PC-9 (cell line): ENCODE data around the gene GTF3C2. TPM values are rescaled to one million over a fixed set of nuclear protein-coding genes. Genes with fewer than 3 reads are reported as not detected.

ENCODE experiments used
- BruUV-seq: library from RNA; stranded (reverse); fragments of 400-500 nt; replicated peaks from 2 replicates; lab custom pipeline; 2021; lab: Mats Ljungman, UMichigan
- CTCF ChIA-PET: fragments of 300-600 bp; sonication (Branson Sonifier 250); formaldehyde crosslinking; loops from one replicate; lab custom pipeline; 2022; ENCODE audit warnings: antibody characterized with exemption; lab: Charles Lee
- POLR2A ChIA-PET: fragments of 300-600 bp; sonication (Branson Sonifier 250); formaldehyde crosslinking; loops from one replicate; lab custom pipeline; 2022; ENCODE audit warnings: antibody characterized with exemption; ENCODE audit not compliant: unreplicated experiment; lab: Charles Lee
- DNase-seq, 2 experiments: peaks; one replicate each; pipeline versions ENCODE4 v3.0.0 to v3.0.0-alpha.2; 2015 to 2022; ENCODE audit warnings: mixed read lengths in 1 of 2
- H2AFZ ChIP-seq: fragments of 200-600 bp; sonication (generic); 2 replicates; pipeline ENCODE4 v1.8.1; 2017; ENCODE audit warnings: antibody characterized with exemption
- H3F3A ChIP-seq: fragments of 200-600 bp; sonication (generic); 2 replicates; pipeline ENCODE4 v1.8.1; 2017; ENCODE audit warnings: antibody characterized with exemption, mild to moderate bottlenecking, low read depth; ENCODE audit not compliant: insufficient read depth
- H3K27ac ChIP-seq: fragments of 200-600 bp; sonication (generic); 2 replicates; pipeline ENCODE4 v1.6.1; 2016; ENCODE audit warnings: mixed run types
- H3K27me3 ChIP-seq: fragments of 200-600 bp; sonication (generic); 2 replicates; pipeline ENCODE4 v1.6.1; 2016; ENCODE audit warnings: low read depth, mixed run types; ENCODE audit not compliant: insufficient read depth
- H3K36me3 ChIP-seq: fragments of 200-600 bp; sonication (generic); 2 replicates; pipeline ENCODE4 v1.6.1; 2016; ENCODE audit warnings: low read depth, mixed run types
- H3K4me1 ChIP-seq: fragments of 200-600 bp; sonication (generic); replicated peaks from 2 replicates; pipeline ENCODE4 v1.6.1; 2016; ENCODE audit warnings: mixed run types; ENCODE audit not compliant: insufficient read depth
- H3K4me2 ChIP-seq: fragments of 200-600 bp; sonication (generic); 2 replicates; pipeline ENCODE4 v1.6.1; 2017; ENCODE audit warnings: mixed run types
- H3K4me3 ChIP-seq: fragments of 200-600 bp; sonication (generic); 2 replicates; pipeline ENCODE4 v1.6.1; 2016; ENCODE audit warnings: mixed run types
- H3K79me2 ChIP-seq: fragments of 200-600 bp; sonication (generic); 2 replicates; pipeline ENCODE4 v1.6.1; 2017; ENCODE audit warnings: low read depth, mixed run types
- H3K9me2 ChIP-seq: fragments of 200-600 bp; sonication (generic); 2 replicates; pipeline ENCODE4 v1.8.1; 2017; ENCODE audit warnings: mild to moderate bottlenecking; ENCODE audit not compliant: insufficient read depth
- H3K9me3 ChIP-seq: fragments of 200-600 bp; sonication (generic); 2 replicates; pipeline ENCODE4 v1.8.1; 2016; ENCODE audit warnings: low read depth; ENCODE audit not compliant: insufficient read depth
- H4K20me1 ChIP-seq: fragments of 200-600 bp; sonication (generic); 2 replicates; pipeline ENCODE4 v1.8.1; 2017; ENCODE audit not compliant: insufficient read depth
- EZH2 ChIP-seq: fragments of 200-600 bp; sonication (generic); IDR thresholded peaks from 2 replicates; pipeline ENCODE4 v1.8.0; 2017; ENCODE audit warnings: antibody characterized with exemption, low read depth
- intact Hi-C: fragments of 100-400 bp; cut with micrococcal nuclease; formaldehyde crosslinking; loops from one replicate; pipeline ENCODE4 v1.10.0; 2022; ENCODE audit not compliant: unreplicated experiment
- total RNA-seq: library from RNA; stranded (reverse); gene quantifications from 2 replicates; pipeline ENCODE4 v1.2.3, GENCODE V29; 2021
- TF ChIP-seq, protein P1 (sequence below): fragments of 200-600 bp; sonication (generic); conservative IDR thresholded peaks from 2 replicates; pipeline ENCODE4 v1.6.1; 2017; ENCODE audit warnings: mixed run types, antibody characterized with exemption, mild to moderate bottlenecking, moderate library complexity

The GTF3C2 gene
- total RNA-seq, 1 experiment from 2014 or later = 69.8 TPM

DNA sequence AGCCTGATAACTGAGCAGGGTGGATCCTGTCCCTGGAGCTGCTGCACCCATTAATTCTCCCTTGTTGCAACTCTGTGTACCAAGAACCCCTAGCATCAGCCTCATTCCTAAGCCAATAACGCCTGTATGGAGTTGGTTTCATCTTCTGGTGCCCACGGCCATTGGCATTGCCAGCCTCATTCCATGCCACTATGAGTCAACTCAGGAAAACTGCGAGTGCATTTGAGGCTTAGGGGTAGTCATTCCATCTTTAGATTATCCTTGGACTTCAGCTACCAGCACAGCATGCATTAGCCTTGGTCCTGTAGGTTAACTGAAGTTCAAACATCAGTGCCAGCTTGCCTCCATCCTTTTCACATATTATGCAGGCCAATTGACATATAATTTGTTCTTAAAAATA is 75.7 kb downstream of the GTF3C2 start:
- Histone ChIP-seq H3K4me2 (no peak overlapping the region), H4K20me1 (no peaks in the 10 kb centered on the region), H3F3A (peaks cover 30% of the 10 kb centered on the region; the same call in 1 of the 2 replicates), H3K36me3 (no peaks in the 10 kb centered on the region), H3K9me3 (no peaks in the 10 kb centered on the region), H3K4me3 (no peak overlapping the region), H2AFZ (no peak overlapping the region), H3K9me2 (no peaks in the 10 kb centered on the region), H3K27me3 (no peaks in the 10 kb centered on the region), H3K79me2 (no peaks in the 10 kb centered on the region), H3K4me1 (peaks cover 37% of the 10 kb centered on the region), H3K27ac (no peak overlapping the region)
- BruUV-seq = no TSS peak
- intact Hi-C loops = loop anchor here (1.0 to 5.0 kb wide), 4 partner anchors 31 to 320 kb away; partner anchors contain the start of genes ATRAID and SLC5A6
- ChIA-PET POLR2A (no interaction called here), CTCF (interaction anchor here (1.7 to 2.9 kb wide), 2 partner anchors 12 to 22 kb away, joined by 6 to 22 read pairs; no protein-coding TSS in a partner anchor)
- TF ChIP-seq, protein P1, sequence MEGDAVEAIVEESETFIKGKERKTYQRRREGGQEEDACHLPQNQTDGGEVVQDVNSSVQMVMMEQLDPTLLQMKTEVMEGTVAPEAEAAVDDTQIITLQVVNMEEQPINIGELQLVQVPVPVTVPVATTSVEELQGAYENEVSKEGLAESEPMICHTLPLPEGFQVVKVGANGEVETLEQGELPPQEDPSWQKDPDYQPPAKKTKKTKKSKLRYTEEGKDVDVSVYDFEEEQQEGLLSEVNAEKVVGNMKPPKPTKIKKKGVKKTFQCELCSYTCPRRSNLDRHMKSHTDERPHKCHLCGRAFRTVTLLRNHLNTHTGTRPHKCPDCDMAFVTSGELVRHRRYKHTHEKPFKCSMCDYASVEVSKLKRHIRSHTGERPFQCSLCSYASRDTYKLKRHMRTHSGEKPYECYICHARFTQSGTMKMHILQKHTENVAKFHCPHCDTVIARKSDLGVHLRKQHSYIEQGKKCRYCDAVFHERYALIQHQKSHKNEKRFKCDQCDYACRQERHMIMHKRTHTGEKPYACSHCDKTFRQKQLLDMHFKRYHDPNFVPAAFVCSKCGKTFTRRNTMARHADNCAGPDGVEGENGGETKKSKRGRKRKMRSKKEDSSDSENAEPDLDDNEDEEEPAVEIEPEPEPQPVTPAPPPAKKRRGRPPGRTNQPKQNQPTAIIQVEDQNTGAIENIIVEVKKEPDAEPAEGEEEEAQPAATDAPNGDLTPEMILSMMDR = no peak
- TF ChIP-seq EZH2 = no peak
- no peak for DNase-seq

DNA sequence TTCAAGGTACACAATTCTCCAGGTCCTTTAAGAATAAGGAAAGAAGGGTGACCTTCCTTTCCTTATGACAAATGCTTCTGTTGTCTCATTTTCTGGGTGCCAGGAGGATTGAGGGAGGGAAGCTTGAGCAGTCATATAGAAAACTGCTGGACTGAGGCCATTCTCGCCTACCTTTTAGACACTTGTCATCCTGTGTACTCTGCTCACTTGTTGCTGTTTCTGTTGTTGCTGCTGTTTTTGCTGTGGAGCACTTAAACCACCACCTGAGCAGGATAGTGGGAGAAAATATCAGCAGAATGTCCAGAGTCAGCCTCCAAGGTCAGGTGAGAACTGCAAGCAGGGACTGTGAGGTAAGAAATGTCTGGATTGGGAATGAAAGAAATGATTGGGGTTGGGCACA is 78.6 kb downstream of the GTF3C2 start:
- ChIA-PET CTCF (interaction anchor here (0.6 kb wide), 1 partner anchor 31 kb away, joined by 3 read pairs; no protein-coding TSS in a partner anchor), POLR2A (no interaction called here)
- Histone ChIP-seq H3K79me2 (no peaks in the 10 kb centered on the region), H3K27me3 (no peaks in the 10 kb centered on the region), H3K4me1 (peaks cover 22% of the 10 kb centered on the region), H3F3A (peaks cover 19% of the 10 kb centered on the region; the same call in 1 of the 2 replicates), H3K9me3 (no peaks in the 10 kb centered on the region), H4K20me1 (no peaks in the 10 kb centered on the region), H2AFZ (no peak overlapping the region), H3K27ac (no peak overlapping the region), H3K4me2 (no peak overlapping the region), H3K4me3 (no peak overlapping the region), H3K9me2 (no peaks in the 10 kb centered on the region), H3K36me3 (no peaks in the 10 kb centered on the region)
- no peak for DNase-seq
- TF ChIP-seq EZH2 = no peak
- TF ChIP-seq, protein P1 = no peak
- no TSS peak for BruUV-seq
- intact Hi-C loops = no loop called here

Other genes with a start within 250 kb of the GTF3C2 start
- gene CGREF1, start 237.6 kb downstream of the GTF3C2 start, total RNA-seq = 0.37 TPM in 1 of 2 replicates, not detected in the other
- gene ABHD1, start 232.9 kb downstream of the GTF3C2 start, total RNA-seq = not detected in 2 replicates
- 35.7 and 36.2 TPM in 2 replicates for gene PREB, start 222.1 kb downstream of the GTF3C2 start, total RNA-seq
- gene PRR30, start 217.4 kb downstream of the GTF3C2 start, total RNA-seq = not detected in 2 replicates
- gene TCF23, start 207.8 kb downstream of the GTF3C2 start, total RNA-seq = not detected in 2 replicates
- gene ATRAID, start 144.7 kb downstream of the GTF3C2 start, total RNA-seq = 92.8 and 126 TPM in 2 replicates
- 49.0 and 70.0 TPM in 2 replicates for gene SLC5A6, start 144.5 kb downstream of the GTF3C2 start, total RNA-seq
- 41.5 and 70.8 TPM in 2 replicates for gene CAD, start 139.4 kb downstream of the GTF3C2 start, total RNA-seq
- 1.5 and 2.3 TPM in 2 replicates for gene SLC30A3, start 93.7 kb downstream of the GTF3C2 start, total RNA-seq
- gene DNAJC5G, start 81.3 kb downstream of the GTF3C2 start, total RNA-seq = not detected in 2 replicates
- 8.2 and 9.8 TPM in 2 replicates for gene TRIM54, start 74.3 kb downstream of the GTF3C2 start, total RNA-seq
- 2.8 and 4.6 TPM in 2 replicates for gene UCN, start 48.3 kb downstream of the GTF3C2 start, total RNA-seq
- 42.2 and 47.5 TPM in 2 replicates for gene MPV17, start 33.7 kb downstream of the GTF3C2 start, total RNA-seq
- 32.9 and 33.1 TPM in 2 replicates for gene EIF2B4, start 13.6 kb upstream of the GTF3C2 start, total RNA-seq
- 60.6 and 73.7 TPM in 2 replicates for gene SNX17, start 13.9 kb upstream of the GTF3C2 start, total RNA-seq
- 4.1 and 4.5 TPM in 2 replicates for gene ZNF513, start 24.0 kb upstream of the GTF3C2 start, total RNA-seq
- 114 and 136 TPM in 2 replicates for gene PPM1G, start 52.8 kb upstream of the GTF3C2 start, total RNA-seq
- gene NRBP1, start 71.9 kb upstream of the GTF3C2 start, total RNA-seq = 67.9 and 83.9 TPM in 2 replicates
- gene KRTCAP3, start 85.6 kb upstream of the GTF3C2 start, total RNA-seq = 62.9 and 91.7 TPM in 2 replicates
- gene IFT172, start 133.0 kb upstream of the GTF3C2 start, total RNA-seq = 26.2 and 27.2 TPM in 2 replicates
- 5.3 and 6.3 TPM in 2 replicates for gene FNDC4, start 138.4 kb upstream of the GTF3C2 start, total RNA-seq
- 3.4 and 4.0 TPM in 2 replicates for gene GCKR, start 140.1 kb upstream of the GTF3C2 start, total RNA-seq
- gene ZNF512, start 226.3 kb upstream of the GTF3C2 start, total RNA-seq = 27.1 and 40.6 TPM in 2 replicates